K562 (cell line): Measurements from ENCODE around the gene COPG2. TPM values are rescaled to one million over a fixed set of nuclear protein-coding genes. Genes with fewer than 3 reads are reported as not detected.

ENCODE experiments used
- CREM ChIP-seq: IDR thresholded peaks from 2 replicates; pipeline ENCODE4 v1.6.1; 2014; ENCODE audit warnings: antibody characterized with exemption, low read depth
- CUX1 ChIP-seq: fragments of 200-800 bp; sonication (Bioruptor generic); IDR thresholded peaks from 2 replicates; pipeline ENCODE4 v1.6.1; 2016; ENCODE audit warnings: missing genetic modification characterization, missing compliant biosample characterization
- FUS ChIP-seq: fragments of 200-400 bp; formaldehyde crosslinking; optimal IDR thresholded peaks from 2 replicates; pipeline ENCODE3; 2017; ENCODE audit warnings: low read depth, low read length
- HCFC1 ChIP-seq: IDR thresholded peaks from 2 replicates; pipeline ENCODE4 v1.6.1; 2012; ENCODE audit warnings: low read depth, low read length, improper control_type of control experiment
- L3MBTL2 ChIP-seq: fragments of 450-650 bp; IDR thresholded peaks from 2 replicates; pipeline ENCODE4 v1.6.1; 2016; ENCODE audit warnings: mild to moderate bottlenecking, moderate library complexity
- NFIC ChIP-seq: fragments of 450-650 bp; IDR thresholded peaks from 2 replicates; pipeline ENCODE4 v1.6.1; 2017; ENCODE audit warnings: mild to moderate bottlenecking, inconsistent platforms
- NFXL1 ChIP-seq: fragments of 450-650 bp; formaldehyde crosslinking; IDR thresholded peaks from 2 replicates; pipeline ENCODE4 v1.4.0; 2021; ENCODE audit warnings: mild to moderate bottlenecking
- NONO ChIP-seq, 2 experiments: fragments of 200-400 bp in 1 of 2; fragments of 450-650 bp in 1 of 2; formaldehyde crosslinking in 1 of 2; IDR thresholded peaks; 2 replicates each; pipeline ENCODE4 v1.6.1; 2017; ENCODE audit warnings: low read depth in 2 of 2, mild to moderate bottlenecking in 2 of 2, moderate library complexity in 2 of 2, low read length in 1 of 2
- RBM25 ChIP-seq: fragments of 200-400 bp; formaldehyde crosslinking; IDR thresholded peaks from 2 replicates; pipeline ENCODE4 v1.6.1; 2018; ENCODE audit warnings: low read length, low read depth, moderate library complexity; ENCODE audit not compliant: severe bottlenecking
- SMARCA4 ChIP-seq: fragments of 450-650 bp; IDR thresholded peaks from 2 replicates; pipeline ENCODE4 v1.6.1; 2016
- SMARCE1 ChIP-seq: fragments of 450-650 bp; IDR thresholded peaks from 2 replicates; pipeline ENCODE4 v1.7.1; 2016; ENCODE audit warnings: mild to moderate bottlenecking
- TOE1 ChIP-seq, 2 experiments: fragments of 450-650 bp in 1 of 2; sonication (generic) in 1 of 2; formaldehyde crosslinking in 1 of 2; IDR thresholded peaks; 2 replicates each; pipeline versions ENCODE4 v1.7.1 to v1.8.0; 2016 to 2022; ENCODE audit warnings: borderline replicate concordance in 2 of 2, mild to moderate bottlenecking in 2 of 2, antibody characterized with exemption in 1 of 2, inconsistent platforms in 1 of 2, low read depth in 1 of 2, missing genetic modification reagents in 1 of 2, moderate library complexity in 1 of 2
- ZHX1 ChIP-seq: fragments of 150-350 bp; conservative IDR thresholded peaks from 2 replicates; pipeline ENCODE4 v1.6.1; 2014; ENCODE audit warnings: low read length
- ZNF253 ChIP-seq: fragments of 250-450 bp; sonication (Bioruptor Pico); conservative IDR thresholded peaks from 2 replicates; pipeline ENCODE4 v1.6.1; 2021; ENCODE audit warnings: mild to moderate bottlenecking
- ZNF277 ChIP-seq: fragments of 250-450 bp; sonication (Bioruptor Pico); IDR thresholded peaks from 2 replicates; pipeline ENCODE4 v1.8.0; 2022; ENCODE audit warnings: inconsistent platforms, mild to moderate bottlenecking, moderate library complexity, borderline replicate concordance
- ZNF76 ChIP-seq: fragments of 250-450 bp; sonication (Bioruptor Pico); IDR thresholded peaks from 2 replicates; pipeline ENCODE4 v1.4.0; 2020; ENCODE audit warnings: mild to moderate bottlenecking, moderate library complexity, borderline replicate concordance
- polyA plus RNA-seq, 8 experiments: library from polyadenylated mRNA; depleted of rRNA in 4 of 8; stranded (reverse) in 5 of 8; unstranded in 3 of 8; fragments of >200 nt; fragmentation: Nextera tagmentation in 2 of 8; fragmentation: Illumina TruSeq in 1 of 8; extraction: Ambion mirVana in 2 of 8; extraction: Trizol in 1 of 8; gene quantifications; 2 replicates each; pipeline versions ENCODE4 v1.2.1 to v1.2.3, GENCODE V29; 2011 to 2014; ENCODE audit warnings: inconsistent platforms in 1 of 8, missing spikeins in 1 of 8
- total RNA-seq, 7 experiments: library from RNA; depleted of rRNA in 6 of 7; stranded (reverse); fragments of >200 nt in 6 of 7; fragmentation: Illumina TruSeq in 2 of 7; extraction: Trizol in 2 of 7; gene quantifications; 2 replicates each; pipeline versions ENCODE4 v1.2.1 to v1.2.3, GENCODE V29; 2011 to 2021; ENCODE audit warnings: low replicate concordance in 1 of 7

The COPG2 gene
- total and polyA plus RNA-seq, 9 of the 15 experiments (the other 6 are each of a cell fraction or from before 2014, with no cell fraction given): 6.6 to 104 (median 32.5) TPM

- TF ChIP-seq RBM25 (no peak), FUS (no peak), ZHX1 (no peak), NFIC (peak; percentile 27; the same call in 1 of the 2 replicates), ZNF277 (CRISPR knock-in tag) (no peak), NFXL1 (CRISPR knock-in tag) (no peak), NONO (IDR thresholded peaks at IDR 0.05; ENCODE audit: low read depth in 2 of 2, low read length in 1 of 2) (no peak), SMARCE1 (no peak; the same call in 1 of the 2 replicates), HCFC1 (no peak), ZNF253 (no peak), CUX1 (no peak), ZNF76 (CRISPR knock-in tag) (no peak), CREM (no peak), SMARCA4 (0 out of 2 replicates have a peak, but pooled peaks have one; percentile 45), L3MBTL2 (0 out of 2 replicates have a peak, but pooled peaks have one; percentile 12), TOE1 (IDR thresholded peaks at IDR 0.05; ENCODE audit: borderline replicate concordance) (no peak), TOE1 (CRISPR knock-in tag; IDR thresholded peaks at IDR 0.05; ENCODE audit: borderline replicate concordance, low read depth) (no peak)
These were observed 204.8 kb downstream of the COPG2 start (continued) for GRCh38 chr7:130463553-130464434.
